HG02571 (cell line): ENCODE measurements around the gene OBSCN.

Experiments
- ATAC-seq: cut with Tn5 transposase; IDR thresholded peaks from one replicate; pipeline ENCODE4 v1.9.1; 2021; ENCODE audit warnings: mild to moderate bottlenecking, moderate library complexity; ENCODE audit not compliant: unreplicated experiment

Gene OBSCN

GRCh38 chr1:228428412-228428811 is 220.6 kb downstream of the OBSCN start:
- ATAC-seq, result no peak
